ENCODE measurements around the gene SMU1.

The SMU1 gene

DNA sequence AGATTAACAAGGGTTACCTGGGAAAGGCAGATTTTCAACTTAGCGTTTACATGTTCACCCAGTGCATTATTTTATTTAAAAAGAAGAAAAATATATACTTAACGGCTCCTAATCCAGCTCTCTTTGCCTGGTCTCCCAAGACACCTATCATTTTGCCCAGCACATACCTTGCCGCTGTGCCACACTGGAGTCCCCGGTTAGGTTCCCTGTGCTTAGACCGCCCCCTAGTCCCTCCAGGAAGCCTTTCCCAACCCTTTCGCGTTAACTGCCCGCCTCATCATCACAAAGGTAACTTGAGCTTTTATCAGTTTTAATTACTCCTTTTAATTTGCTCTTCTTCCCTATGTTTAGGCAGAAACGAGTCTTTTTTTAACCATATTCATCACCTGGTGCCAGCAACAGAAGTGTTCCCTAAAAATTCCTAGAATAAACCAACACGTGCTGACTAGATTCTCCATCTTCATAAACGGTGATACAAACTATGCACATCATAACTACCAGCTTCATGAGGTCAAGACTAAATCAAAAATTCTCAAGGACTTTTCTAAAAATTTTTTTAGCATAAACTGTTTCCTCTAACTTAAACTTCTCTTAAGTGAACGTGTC lies 31.7 kb downstream of the SMU1 start:
- peak; percentile 30 for DNase-seq (ENCODE audit: low read depth)

DNA sequence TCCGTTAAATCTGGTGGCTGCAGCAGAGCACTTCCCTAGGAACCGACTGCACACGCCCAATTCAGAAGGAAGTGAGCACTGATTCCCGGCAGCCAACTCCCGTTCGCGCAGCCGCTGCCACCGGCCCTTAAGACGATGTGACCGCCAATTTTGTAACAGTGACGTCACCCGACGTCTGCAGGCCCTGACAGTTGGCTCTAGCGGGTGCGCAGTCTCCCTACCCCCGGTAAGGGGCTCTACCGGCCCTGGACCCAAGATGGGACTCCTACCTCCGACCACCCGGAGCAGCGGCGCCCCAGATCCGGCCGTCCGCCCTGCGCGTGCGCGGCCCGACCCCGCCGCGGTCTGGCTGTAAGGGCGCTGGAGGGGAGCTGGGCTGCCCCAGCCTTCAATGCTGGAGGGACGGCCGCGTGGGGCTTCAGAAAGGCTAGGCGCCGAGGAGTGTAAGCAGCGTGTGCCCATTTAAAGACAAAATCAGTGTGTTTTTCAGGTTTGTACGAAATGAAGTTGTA lies 32.3 kb downstream of the SMU1 start:
- peak; percentile 83 for DNase-seq (ENCODE audit: low read depth)

GRCh38 chr9:33043671-33044070 lies 32.8 kb downstream of the SMU1 start:
- DNase-seq (ENCODE audit: low read depth): no peak

GRCh38 chr9:33042473-33042872 lies 34.0 kb downstream of the SMU1 start:
- no peak for DNase-seq (ENCODE audit: low read depth)

GRCh38 chr9:33041432-33042188 lies 34.9 kb downstream of the SMU1 start:
- DNase-seq (ENCODE audit: low read depth): peak; percentile 26

DNA sequence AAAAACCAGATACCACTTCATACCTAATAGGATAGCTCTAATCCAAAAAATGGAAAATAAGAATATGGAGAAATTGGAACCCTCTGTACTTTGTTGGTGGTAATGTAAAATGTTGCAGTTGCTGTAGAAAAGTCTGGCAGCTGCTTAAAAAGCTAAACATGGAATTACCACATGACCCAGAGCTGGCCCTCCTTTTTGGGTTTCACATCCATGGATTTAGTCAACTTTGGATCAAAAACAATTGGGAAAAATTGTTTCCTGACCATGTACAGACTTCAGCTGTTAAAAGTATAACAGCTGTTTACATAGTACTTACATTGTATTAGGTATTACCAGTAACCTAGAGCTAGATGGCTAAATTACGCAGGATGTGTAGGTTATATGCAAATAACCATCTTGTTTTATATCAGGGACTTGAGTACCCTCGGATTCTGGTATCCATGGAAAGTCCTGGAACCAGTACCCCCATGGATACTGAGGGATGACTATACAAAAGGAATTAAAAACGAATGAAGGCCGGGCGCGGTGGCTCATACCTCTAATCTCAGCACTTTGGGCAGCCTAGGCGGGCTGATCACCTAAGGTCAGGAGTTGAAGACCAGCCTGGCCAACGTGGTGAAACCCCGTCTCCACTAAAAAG lies 35.6 kb downstream of the SMU1 start:
- no peak for DNase-seq (ENCODE audit: low read depth)

- DNase-seq (ENCODE audit: low read depth): no peak
Measured at GRCh38 chr9:33032865-33033264, 43.6 kb downstream of the SMU1 start.

DNA sequence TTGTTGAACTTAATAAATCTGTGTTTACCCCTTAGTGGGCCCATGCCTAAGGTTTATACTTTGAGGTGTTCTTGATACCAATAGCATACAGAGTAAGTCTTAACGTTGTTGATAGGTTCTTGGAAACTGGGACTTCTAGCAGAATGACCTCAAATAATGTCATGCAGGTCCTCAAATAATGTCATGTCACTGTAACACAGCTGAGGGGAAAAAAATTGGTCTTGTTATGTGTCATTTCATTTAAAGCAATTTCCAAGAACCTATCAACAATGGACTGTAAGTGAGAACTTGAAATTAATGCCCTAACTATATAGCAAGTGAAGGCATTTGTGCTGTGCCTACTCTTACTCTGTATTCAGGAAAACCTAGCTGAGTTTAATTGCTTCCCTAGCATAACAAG lies 44.2 kb downstream of the SMU1 start:
- DNase-seq (ENCODE audit: low read depth): no peak

DNA sequence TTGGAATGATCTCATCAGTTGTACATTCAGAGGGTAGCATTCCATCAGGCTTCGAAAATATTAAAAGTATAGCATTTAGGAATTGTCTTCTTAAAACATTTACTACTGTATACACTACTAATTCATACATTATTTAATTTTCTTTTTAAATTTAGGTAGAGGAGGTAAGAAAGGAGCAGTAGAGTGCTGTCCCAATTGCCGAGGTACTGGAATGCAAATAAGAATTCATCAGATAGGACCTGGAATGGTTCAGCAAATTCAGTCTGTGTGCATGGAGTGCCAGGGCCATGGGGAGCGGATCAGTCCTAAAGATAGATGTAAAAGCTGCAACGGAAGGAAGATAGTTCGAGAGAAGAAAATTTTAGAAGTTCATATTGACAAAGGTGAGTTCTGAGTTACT lies 46.2 kb downstream of the SMU1 start:
- no peak for DNase-seq (ENCODE audit: low read depth)

GRCh38 chr9:33029231-33029786 lies 47.2 kb downstream of the SMU1 start:
- peak; percentile 77 for DNase-seq (ENCODE audit: low read depth)

DNA sequence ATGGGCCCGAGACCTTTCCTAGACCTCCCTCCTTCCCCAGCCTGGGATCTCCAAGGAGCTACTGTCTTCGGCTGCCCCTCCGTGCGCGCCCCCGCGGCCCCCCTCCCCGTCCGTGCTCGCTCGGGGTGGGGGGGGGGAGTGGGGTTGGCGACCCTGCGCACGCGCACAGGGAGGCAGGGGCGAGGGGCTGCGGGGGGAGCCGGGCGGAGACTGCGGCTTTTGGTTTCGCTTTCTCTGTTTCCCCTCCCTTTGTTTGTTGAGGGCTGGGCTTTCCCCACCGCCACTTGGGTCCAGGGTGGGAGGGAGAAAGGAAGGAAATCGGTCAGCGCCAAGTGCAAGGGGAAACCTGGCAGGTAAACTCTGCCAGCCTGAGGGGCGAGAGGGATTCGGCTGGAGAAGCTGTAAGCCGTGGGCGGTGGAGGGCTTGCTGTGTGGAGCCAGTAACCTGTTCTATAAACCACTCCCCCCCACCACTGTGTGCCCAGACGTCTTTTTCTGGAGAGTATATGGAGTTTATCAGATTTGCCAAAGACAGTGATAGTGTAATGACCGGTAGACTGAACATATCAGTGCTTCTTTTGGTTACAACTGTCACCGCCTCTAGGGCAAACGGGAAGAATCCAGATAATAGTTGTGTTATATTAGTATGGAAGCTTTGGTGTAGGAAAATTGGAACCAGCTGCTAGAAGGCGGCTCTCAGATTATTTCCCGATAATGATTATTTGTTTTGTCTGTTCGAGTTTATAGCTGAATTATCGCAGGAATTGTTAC lies 50.7 kb downstream of the SMU1 start:
- DNase-seq (ENCODE audit: low read depth): peak; percentile 31

- peak; percentile 87 for DNase-seq (ENCODE audit: low read depth)
Measured at GRCh38 chr9:33024966-33025571, 51.4 kb downstream of the SMU1 start, which contains the start of gene DNAJA1. DNAJA1 (plus strand) TSS chr9:33025273; CDS start chr9:33026485, 1,212 bp downstream.

GRCh38 chr9:33024126-33024965 lies 52.1 kb downstream of the SMU1 start:
- DNase-seq (ENCODE audit: low read depth): peak; percentile 46

- DNase-seq (ENCODE audit: low read depth): no peak
Measured at GRCh38 chr9:33023661-33024060, 52.8 kb downstream of the SMU1 start.

DNA sequence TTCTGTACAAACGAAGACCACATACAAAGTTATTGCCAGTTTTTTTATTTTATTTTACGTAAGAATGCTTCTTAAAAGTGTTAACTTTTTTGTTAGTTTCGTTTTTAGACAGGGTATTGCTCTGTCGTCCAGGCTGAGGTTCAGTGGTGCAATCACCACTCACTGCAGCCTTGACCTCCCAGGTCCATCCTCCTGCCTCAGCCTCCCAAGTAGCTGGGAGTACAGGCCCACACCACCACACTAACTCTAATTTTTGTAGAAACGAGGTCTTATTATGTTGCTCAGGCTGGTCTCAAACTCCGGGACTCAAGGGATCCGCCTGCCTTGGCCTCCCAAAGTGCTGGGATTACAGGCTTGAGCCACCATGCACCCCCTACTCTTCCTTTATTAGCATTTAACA lies 53.7 kb downstream of the SMU1 start:
- no peak for DNase-seq (ENCODE audit: low read depth)

DNA sequence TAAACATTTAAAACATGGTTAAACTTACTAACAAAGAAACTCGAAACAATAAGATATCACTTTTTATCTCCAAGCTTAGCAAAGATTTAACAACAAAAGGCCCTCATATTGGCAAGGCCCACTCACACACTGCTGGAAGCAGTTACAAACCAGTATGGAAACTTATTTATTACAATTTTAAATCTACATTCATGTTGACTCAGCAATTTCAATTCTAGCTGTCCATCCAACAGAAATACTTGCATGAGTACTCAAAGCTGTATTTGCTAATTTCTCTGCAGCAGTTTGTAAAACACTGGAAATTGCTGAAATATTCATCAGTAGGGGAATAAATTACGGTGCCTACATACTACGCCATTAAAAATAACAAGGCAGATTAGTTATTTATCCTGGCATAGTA lies 54.2 kb downstream of the SMU1 start:
- no peak for DNase-seq (ENCODE audit: low read depth)

DNA sequence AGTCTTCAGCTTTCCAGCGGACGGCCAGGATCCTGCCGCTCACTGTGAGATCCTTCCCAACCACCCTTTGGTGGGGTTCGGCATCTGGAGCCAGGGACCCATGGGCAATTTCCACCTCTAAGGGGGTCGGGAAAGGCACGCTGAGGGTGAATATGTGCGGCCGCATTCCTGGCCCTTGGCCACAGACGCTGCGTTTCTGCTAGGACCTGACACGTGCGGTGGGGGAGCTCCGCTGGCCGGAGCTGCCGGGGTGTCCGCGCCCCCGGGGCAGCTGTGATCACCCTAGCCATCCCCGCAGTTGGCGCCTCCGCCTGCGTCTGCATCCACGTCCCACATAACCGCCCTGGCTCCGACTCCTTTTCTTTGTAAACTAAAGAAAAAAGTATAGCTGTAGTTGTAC lies 56.7 kb downstream of the SMU1 start:
- no peak for DNase-seq (ENCODE audit: low read depth)

DNA sequence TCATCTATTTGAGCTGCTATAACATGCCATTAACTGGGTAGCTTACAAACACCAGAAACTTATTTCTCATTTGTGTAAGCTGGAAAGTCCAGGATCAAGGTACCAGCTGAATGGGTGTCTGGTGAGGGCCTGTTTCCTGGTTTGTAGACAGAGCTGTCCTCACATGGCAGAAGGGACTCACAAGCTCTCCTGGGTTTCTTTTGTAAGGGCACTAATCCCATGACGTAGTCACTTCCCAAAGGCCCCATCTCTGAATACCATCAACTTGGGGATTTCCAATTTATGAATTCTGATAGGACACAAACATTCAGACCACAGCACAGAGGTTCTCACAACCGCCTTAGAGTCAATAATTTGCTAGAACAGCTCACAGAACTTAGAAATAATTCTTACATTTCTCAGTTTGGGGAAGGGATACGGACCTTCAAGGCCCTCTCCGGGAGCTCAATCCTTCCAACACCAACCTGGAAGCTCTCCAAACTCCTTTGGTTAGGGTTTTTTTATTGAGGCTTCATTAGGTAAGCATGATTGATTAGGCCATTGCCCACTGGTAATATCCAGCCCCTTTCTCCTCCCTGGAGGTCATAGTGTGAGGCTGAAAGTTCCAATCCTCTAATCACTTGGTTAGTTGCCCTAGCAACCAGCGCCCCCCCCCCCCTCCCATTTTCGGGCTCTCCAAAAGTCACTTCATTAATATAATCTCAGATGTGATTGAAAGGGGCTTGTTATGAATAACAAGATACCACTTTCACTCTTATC lies 59.0 kb downstream of the SMU1 start:
- no peak for DNase-seq (ENCODE audit: low read depth)

DNA sequence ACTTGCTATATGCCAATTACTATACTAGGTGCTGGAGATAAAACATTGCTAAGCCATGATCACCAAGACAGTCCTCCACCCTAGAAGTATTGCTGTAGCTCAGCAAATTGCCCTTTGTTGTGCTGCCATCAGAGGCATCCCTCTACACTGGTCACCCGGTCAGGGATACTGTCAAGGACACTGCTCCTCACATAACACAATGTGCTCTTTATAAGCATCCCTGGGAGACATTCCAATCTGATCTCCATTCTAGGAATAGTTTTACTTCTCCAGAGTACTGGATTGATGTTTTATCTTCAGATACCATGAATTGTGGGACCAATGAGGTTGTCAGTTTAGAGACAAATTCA lies 61.8 kb downstream of the SMU1 start:
- no peak for DNase-seq (ENCODE audit: low read depth)
